VCaP (cell line): ENCODE data around the gene SAMMSON.

Source experiments
- H3K27ac ChIP-seq: fragments of 450-650 bp; 2 replicates; pipeline ENCODE4 v1.5.1; 2017
- TF ChIP-seq, protein P1 (sequence below): fragments of 450-650 bp; conservative IDR thresholded peaks from 2 replicates; pipeline ENCODE4 v1.5.1; 2017; ENCODE audit warnings: mild to moderate bottlenecking, moderate library complexity

Gene SAMMSON

DNA sequence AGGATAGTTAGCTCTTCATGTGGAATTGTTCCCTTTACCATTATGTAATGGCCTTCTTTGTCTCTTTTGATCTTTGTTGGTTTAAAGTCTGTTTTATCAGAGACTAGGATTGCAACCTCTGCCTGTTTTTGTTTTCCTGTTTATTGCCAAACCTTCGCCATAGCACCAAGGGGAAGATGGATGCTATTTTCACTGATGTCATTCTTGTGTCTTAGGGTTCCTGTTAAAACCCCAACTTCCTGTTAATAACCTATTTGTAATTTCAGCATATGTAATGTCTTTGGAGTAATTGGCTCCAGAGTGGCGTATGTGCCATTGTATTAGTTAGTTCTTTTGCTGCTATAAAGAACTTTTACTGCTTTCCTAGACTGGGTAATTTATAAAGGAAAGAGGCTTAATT lies 10.8 kb downstream of the SAMMSON start:
- no peak overlapping the region for H3K27ac ChIP-seq
- TF ChIP-seq, protein P1, sequence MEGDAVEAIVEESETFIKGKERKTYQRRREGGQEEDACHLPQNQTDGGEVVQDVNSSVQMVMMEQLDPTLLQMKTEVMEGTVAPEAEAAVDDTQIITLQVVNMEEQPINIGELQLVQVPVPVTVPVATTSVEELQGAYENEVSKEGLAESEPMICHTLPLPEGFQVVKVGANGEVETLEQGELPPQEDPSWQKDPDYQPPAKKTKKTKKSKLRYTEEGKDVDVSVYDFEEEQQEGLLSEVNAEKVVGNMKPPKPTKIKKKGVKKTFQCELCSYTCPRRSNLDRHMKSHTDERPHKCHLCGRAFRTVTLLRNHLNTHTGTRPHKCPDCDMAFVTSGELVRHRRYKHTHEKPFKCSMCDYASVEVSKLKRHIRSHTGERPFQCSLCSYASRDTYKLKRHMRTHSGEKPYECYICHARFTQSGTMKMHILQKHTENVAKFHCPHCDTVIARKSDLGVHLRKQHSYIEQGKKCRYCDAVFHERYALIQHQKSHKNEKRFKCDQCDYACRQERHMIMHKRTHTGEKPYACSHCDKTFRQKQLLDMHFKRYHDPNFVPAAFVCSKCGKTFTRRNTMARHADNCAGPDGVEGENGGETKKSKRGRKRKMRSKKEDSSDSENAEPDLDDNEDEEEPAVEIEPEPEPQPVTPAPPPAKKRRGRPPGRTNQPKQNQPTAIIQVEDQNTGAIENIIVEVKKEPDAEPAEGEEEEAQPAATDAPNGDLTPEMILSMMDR = no peak

DNA sequence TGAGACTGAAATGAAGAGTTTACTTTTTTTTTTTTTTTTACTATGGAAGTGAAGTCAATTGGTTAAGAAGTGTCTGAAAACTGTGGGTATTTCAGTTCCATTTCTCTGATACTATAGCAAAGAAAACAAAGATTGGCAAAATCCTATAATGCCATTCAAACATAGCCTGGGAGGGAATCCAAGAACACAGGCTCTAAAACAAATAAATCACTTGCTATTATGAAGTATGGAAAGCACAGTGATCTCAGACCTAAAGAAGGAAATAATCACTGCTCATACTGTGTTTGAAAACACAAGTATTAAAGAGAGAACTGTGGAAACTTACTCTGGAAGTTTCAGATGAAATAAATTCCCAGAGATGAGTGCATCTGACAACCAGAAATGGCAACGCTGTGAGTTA lies 12.0 kb downstream of the SAMMSON start:
- TF ChIP-seq, protein P1 = no peak
- H3K27ac ChIP-seq = peak overlapping the region; percentile 52

- H3K27ac ChIP-seq = no peak overlapping the region
- TF ChIP-seq, protein P1 = no peak
Measured at GRCh38 chr3:70020906-70021660, 21.6 kb downstream of the SAMMSON start.

- no peak overlapping the region for H3K27ac ChIP-seq
- TF ChIP-seq, protein P1 = no peak
Measured at GRCh38 chr3:70028361-70028760, 28.8 kb downstream of the SAMMSON start.

GRCh38 chr3:70038693-70039092 lies 39.2 kb downstream of the SAMMSON start:
- TF ChIP-seq, protein P1 = no peak
- no peak overlapping the region for H3K27ac ChIP-seq

- TF ChIP-seq, protein P1 = no peak
- H3K27ac ChIP-seq = no peak overlapping the region
Measured at GRCh38 chr3:70040386-70040785, 40.9 kb downstream of the SAMMSON start.

- TF ChIP-seq, protein P1 = no peak
Measured at GRCh38 chr3:70042641-70043040, 43.1 kb downstream of the SAMMSON start.

More at GRCh38 chr3:70042641-70043040, 43.1 kb downstream of the SAMMSON start:
- no peak overlapping the region for H3K27ac ChIP-seq
